Heart left ventricle (tissue), 16 donors: ENCODE data around the gene TBC1D32. TPM values are rescaled to one million over a fixed set of nuclear protein-coding genes. Genes with fewer than 3 reads are reported as not detected.
A peak's percentile ranks its signal among the peaks of the same experiment; 100 is the strongest.

Experiments
- ATAC-seq, 4 donors: fragments of 200-7000 bp; cut with Tn5 transposase; one replicate each; pipeline ENCODE4 v1.9.1; 2020 to 2022; ENCODE audit warnings: moderate library complexity in 4 of 4, mild to moderate bottlenecking in 3 of 4, moderate number of reproducible peaks in 1 of 4
- DNase-seq, 5 donors: peaks; one replicate each; pipeline ENCODE4 v3.0.0-alpha.2; 2020
- H3K27ac ChIP-seq, 12 donors: fragments of 200-600 bp; sonication (generic) in 4 of 12; one replicate each; pipeline versions ENCODE4 v1.5.0 to v1.8.0; 2016 to 2022; ENCODE audit warnings: mild to moderate bottlenecking in 2 of 12
- H3K27me3 ChIP-seq, 9 donors: fragments of 200-600 bp; sonication (generic) in 2 of 9; one replicate each; pipeline versions ENCODE4 v1.5.1 to v1.8.0; 2016 to 2022; ENCODE audit warnings: mild to moderate bottlenecking in 3 of 9
- H3K36me3 ChIP-seq, 9 donors: fragments of 200-600 bp; sonication (generic) in 2 of 9; one replicate each; pipeline versions ENCODE4 v1.5.0 to v1.8.0; 2018 to 2022; ENCODE audit warnings: mild to moderate bottlenecking in 2 of 9
- H3K4me1 ChIP-seq, 12 donors: fragments of 200-600 bp; sonication (generic) in 4 of 12; one replicate each; pipeline versions ENCODE4 v1.5.0 to v1.8.0; 2016 to 2022; ENCODE audit warnings: mild to moderate bottlenecking in 3 of 12
- H3K4me3 ChIP-seq, 12 donors: fragments of 200-600 bp; sonication (generic) in 4 of 12; one replicate each; pipeline versions ENCODE4 v1.5.0 to v1.8.0; 2017 to 2022; ENCODE audit warnings: mild to moderate bottlenecking in 9 of 12, moderate library complexity in 4 of 12
- H3K9me3 ChIP-seq, 12 donors: fragments of 200-600 bp; sonication (generic) in 4 of 12; one replicate each; pipeline versions ENCODE4 v1.5.0 to v1.8.0; 2016 to 2022; ENCODE audit warnings: mild to moderate bottlenecking in 1 of 12
- POLR2A ChIP-seq, 2 donors: fragments of 450-650 bp; IDR thresholded peaks; one replicate each; pipeline ENCODE4 v1.6.1; 2017; ENCODE audit warnings: antibody characterized with exemption in 2 of 2, mild to moderate bottlenecking in 2 of 2, moderate library complexity in 2 of 2
- WGBS, 4 donors: extraction: QIAGEN DNeasy Blood & Tissue Kit in 2 of 4; methylation state at CpG; one replicate each; pipeline versions ENCODE4 v1.1.5 to v1.1.7; 2013 to 2018; 5-methylcytosine and 5-hydroxymethylcytosine counted together
- intact Hi-C, 10 donors: fragments of 100-400 bp; cut with DNase I; formaldehyde crosslinking; loops; one replicate each; pipeline versions ENCODE4 v1.11.1 to v1.14.2; 2022
- polyA plus RNA-seq, 2 donors: library from polyadenylated mRNA; stranded (reverse); fragments of 200-250 nt; gene quantifications; one replicate each; pipeline ENCODE4 v1.2.3, GENCODE V29; 2013
- total RNA-seq, 9 donors: library from RNA; depleted of rRNA in 2 of 9; stranded (reverse); fragments of >200 nt in 2 of 9; fragmentation: NEBNext Ultra II Directional in 3 of 9; extraction: Animal tissue kit (Norgen Biotek cat#: 25700) in 3 of 9; gene quantifications; one replicate each; pipeline versions ENCODE4 v1.1.0 to v1.2.4, GENCODE V29; 2016 to 2023
- TF ChIP-seq, protein P1 (sequence below), 12 donors: fragments of 200-600 bp; sonication (generic) in 4 of 12; IDR thresholded peaks; one replicate each; pipeline versions ENCODE4 v1.5.0 to v1.8.0; 2018 to 2022; ENCODE audit warnings: antibody characterized with exemption in 12 of 12, mild to moderate bottlenecking in 5 of 12
- donor health status: ischemic (EF 13 %, LVEDD 7.1; RV severe dilation, severe dysfunction).
- donor health status: healthy with polysubstance abuse.
- donor health status: DM: no; HTN: yes; CAD: no.
- donor health status: DM: no; HTN: no; CAD: no.
- donor health status: ischemic (EF 25% LVEDD 6.9; RV normal size, moderate dysfunction).
- donor health status: ischemic (EF 25% LVEDD 5.7; RV mildly dilated, moderate dysfunction).
- donor health status: healthy.
- donor health status: DM: yes; HTN: yes; CAD: no.
- donor health status: ischemic (EF 35%, LVEDD 5.7; RV mildly dilated, moderate dysfunction).
- donor health status: nonischemic (EF 11% LVEDD 7.7; RV severe dilation, severe dysfunction).
- donor health status: DM: yes; HTN: yes; CAD: no.
- donor health status: PGD.
- donor health status: ischemic (EF 29% LVEDD 5.4; RV normal size, mild dysfunction).
- donor health status: nonischemic (EF 23%, LVEDD 6.1; RV moderate dilation, normal function).

Gene TBC1D32
- total and polyA plus RNA-seq, 11 donors: 0.53 to 4.6 (median 2.7) TPM

DNA sequence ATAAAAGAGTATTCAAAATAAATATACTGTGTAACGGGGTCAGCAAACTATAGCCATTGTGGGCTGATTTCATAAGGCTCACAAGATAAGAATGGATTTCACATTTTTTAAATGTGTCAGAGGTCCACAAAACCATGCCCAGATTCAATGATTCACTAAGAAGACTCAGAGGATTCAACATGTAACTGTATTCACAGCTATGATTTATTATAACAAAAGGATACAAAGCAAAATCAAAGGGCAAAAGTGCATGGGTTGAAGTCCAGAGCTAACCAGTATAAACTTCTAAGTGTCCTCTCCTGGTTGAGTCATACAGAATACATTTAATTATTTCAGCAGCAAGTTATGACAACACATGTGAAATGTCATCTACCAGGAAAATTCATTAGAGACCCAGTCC is 49.2 kb downstream of the TBC1D32 start:
- no peaks in the 10 kb centered on the region for H3K9me3 ChIP-seq
- no peaks in the 10 kb centered on the region for H3K4me1 ChIP-seq
- no peak overlapping the region for H3K27ac ChIP-seq
- ATAC-seq (no peak), DNase-seq (no peak)
- H3K4me3 ChIP-seq: no peak overlapping the region
- WGBS, 4 donors: 94 to 98% (median 97%) methylated on average over 1 of the region's 1 CpG
- no peaks in the 10 kb centered on the region for H3K27me3 ChIP-seq
- intact Hi-C loops: no loop called here
- peaks cover 0 to 11% (median 0%) of the 10 kb centered on the region in 9 donors for H3K36me3 ChIP-seq
- TF ChIP-seq POLR2A (IDR thresholded peaks at IDR 0.05): no peak
- TF ChIP-seq, protein P1, sequence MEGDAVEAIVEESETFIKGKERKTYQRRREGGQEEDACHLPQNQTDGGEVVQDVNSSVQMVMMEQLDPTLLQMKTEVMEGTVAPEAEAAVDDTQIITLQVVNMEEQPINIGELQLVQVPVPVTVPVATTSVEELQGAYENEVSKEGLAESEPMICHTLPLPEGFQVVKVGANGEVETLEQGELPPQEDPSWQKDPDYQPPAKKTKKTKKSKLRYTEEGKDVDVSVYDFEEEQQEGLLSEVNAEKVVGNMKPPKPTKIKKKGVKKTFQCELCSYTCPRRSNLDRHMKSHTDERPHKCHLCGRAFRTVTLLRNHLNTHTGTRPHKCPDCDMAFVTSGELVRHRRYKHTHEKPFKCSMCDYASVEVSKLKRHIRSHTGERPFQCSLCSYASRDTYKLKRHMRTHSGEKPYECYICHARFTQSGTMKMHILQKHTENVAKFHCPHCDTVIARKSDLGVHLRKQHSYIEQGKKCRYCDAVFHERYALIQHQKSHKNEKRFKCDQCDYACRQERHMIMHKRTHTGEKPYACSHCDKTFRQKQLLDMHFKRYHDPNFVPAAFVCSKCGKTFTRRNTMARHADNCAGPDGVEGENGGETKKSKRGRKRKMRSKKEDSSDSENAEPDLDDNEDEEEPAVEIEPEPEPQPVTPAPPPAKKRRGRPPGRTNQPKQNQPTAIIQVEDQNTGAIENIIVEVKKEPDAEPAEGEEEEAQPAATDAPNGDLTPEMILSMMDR (IDR thresholded peaks at IDR 0.05): no peak

DNA sequence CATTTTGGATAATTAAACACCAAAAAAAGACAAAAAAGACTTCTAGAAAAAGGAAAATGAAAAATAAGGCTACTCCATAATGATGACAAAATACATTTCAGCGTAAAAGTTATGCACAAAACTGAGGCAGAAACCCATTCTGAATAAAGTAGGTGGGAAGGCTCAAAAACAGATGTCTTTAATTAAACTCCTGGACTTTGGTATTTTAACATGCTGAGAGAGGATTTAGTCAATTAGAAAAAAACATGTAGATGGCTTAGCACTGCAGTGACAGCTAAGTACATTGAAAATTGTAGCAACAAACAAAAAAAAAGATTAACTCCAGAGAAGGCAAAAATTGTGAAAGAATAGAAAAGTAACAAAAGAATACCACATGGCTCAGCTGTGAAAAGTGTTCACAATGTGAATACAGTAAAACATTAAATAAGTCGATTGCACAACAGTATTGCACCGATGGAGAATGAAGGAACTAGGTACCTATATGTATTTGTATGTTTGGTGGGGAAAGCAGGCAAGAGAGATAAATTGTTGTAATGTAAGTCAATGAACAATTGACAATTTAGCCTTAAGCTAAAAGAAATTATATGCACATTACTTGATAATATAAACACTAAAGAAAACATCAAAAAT is 59.5 kb downstream of the TBC1D32 start:
- TF ChIP-seq, protein P1 (IDR thresholded peaks at IDR 0.05): no peak
- TF ChIP-seq POLR2A (IDR thresholded peaks at IDR 0.05): no peak
- WGBS, 4 donors: 93 to 97% (median 95%) methylated on average over 3 of the region's 3 CpGs

DNA sequence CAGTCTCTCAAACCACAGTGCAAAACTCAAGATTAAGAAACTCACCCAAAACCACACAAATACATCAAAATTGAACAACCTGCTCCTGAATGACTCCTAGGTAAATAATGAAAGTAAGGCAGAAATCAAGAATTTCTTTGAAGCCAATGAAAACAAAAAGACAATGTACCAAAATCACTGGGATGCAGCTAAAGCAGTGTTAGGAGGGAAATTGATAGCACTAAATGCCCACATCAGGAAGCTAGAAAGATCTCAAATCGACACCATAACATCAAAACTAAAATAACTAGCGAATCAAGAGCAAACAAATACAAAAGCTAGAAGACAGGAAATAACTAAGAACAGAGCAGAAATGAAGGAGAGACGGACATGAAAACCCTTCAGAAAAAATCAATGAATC is 70.5 kb downstream of the TBC1D32 start:
- intact Hi-C loops: no loop called here
- Histone ChIP-seq H3K27ac (no peak overlapping the region), H3K36me3 (peaks cover 0 to 3% (median 0%) of the 10 kb centered on the region in 9 donors), H3K4me1 (peaks cover 0 to 8% (median 0%) of the 10 kb centered on the region in 12 donors), H3K27me3 (no peaks in the 10 kb centered on the region), H3K9me3 (peaks cover 0 to 64% (median 12%) of the 10 kb centered on the region in 12 donors), H3K4me3 (no peak overlapping the region)
- WGBS, 4 donors: 63 to 94% (median 92%) methylated on average over 3 of the region's 3 CpGs
- TF ChIP-seq, protein P1 (IDR thresholded peaks at IDR 0.05): no peak
- no peak for TF ChIP-seq POLR2A (IDR thresholded peaks at IDR 0.05)
- no peak for ATAC-seq
- DNase-seq: no peak

More for the DNA sequence above, 59.5 kb downstream of the TBC1D32 start:
- DNase-seq (no peak), ATAC-seq (no peak)
- Histone ChIP-seq H3K4me1 (no peaks in the 10 kb centered on the region), H3K36me3 (peaks cover 0 to 12% (median 0%) of the 10 kb centered on the region in 9 donors), H3K27me3 (no peaks in the 10 kb centered on the region), H3K4me3 (no peak overlapping the region), H3K27ac (no peak overlapping the region), H3K9me3 (peaks cover 0 to 2% (median 0%) of the 10 kb centered on the region in 12 donors)
- intact Hi-C loops: no loop called here

DNA sequence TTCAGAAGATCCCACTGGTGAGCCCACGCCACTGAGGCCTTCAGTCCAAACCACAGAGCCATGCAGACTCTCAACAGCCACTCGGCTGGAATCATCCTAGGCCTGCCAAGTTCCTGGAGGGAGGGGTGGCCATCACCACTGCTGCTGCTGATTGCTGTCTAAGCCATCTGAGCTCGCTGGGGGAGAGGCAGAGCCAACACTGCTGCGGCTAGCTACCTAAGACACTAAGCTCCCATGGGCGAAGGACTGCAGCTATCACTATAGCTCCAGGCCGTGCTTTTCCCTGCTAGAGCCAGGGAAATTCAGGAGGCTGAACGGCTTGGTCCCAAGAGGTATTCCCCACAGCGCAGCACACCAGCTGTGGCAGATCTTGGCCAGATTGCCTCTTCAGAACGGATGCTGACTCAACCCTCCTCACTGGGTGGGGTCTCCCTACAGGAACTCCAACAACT is 73.6 kb downstream of the TBC1D32 start:
- Histone ChIP-seq H3K4me1 (peaks cover 0 to 8% (median 0%) of the 10 kb centered on the region in 12 donors), H3K9me3 (peaks cover 0 to 42% (median 12%) of the 10 kb centered on the region in 12 donors), H3K4me3 (no peak overlapping the region), H3K27ac (peak overlapping the region in 5 of 12 donors; percentile 6 to 52 (median 22)), H3K27me3 (no peaks in the 10 kb centered on the region), H3K36me3 (no peaks in the 10 kb centered on the region)
- WGBS, 4 donors: 28 to 60% (median 49%) methylated on average over 6 to 9 of the region's 9 CpGs
- intact Hi-C loops: no loop called here
- peak; percentile 82 to 99 (median 98) for ATAC-seq
- TF ChIP-seq, protein P1 (IDR thresholded peaks at IDR 0.05): no peak
- TF ChIP-seq POLR2A (IDR thresholded peaks at IDR 0.05): no peak
- DNase-seq: peak; percentile 56 to 79 (median 67)
